Transverse colon (tissue), 4 donors: ENCODE measurements around the gene THSD8. TPM values are rescaled to one million over a fixed set of nuclear protein-coding genes. Genes with fewer than 3 reads are reported as not detected.

Experiments used
- DNase-seq: peaks from one replicate; pipeline ENCODE4 v3.0.0-alpha.2; 2019
- H3K27ac ChIP-seq, 4 donors: fragments of 200-600 bp; sonication (generic); 2 replicates each; pipeline ENCODE4 v1.5.1; 2016 to 2018; ENCODE audit warnings: inconsistent platforms in 4 of 4
- H3K27me3 ChIP-seq: fragments of 200-600 bp; sonication (generic); 2 replicates; pipeline ENCODE4 v1.5.1; 2017; ENCODE audit warnings: inconsistent platforms
- H3K36me3 ChIP-seq, 4 donors: fragments of 200-600 bp; sonication (generic); 2 replicates each; pipeline ENCODE4 v1.5.1; 2017 to 2019; ENCODE audit warnings: inconsistent platforms in 4 of 4
- H3K4me1 ChIP-seq, 4 donors: fragments of 200-600 bp; sonication (generic); 2 replicates each; pipeline ENCODE4 v1.5.1; 2017 to 2020; ENCODE audit warnings: inconsistent platforms in 4 of 4
- H3K4me3 ChIP-seq, 4 donors: fragments of 200-600 bp; sonication (generic); 1 replicate in 1 of 4; 2 replicates in 3 of 4; pipeline versions ENCODE4 v1.5.1 to v1.6.1; 2017 to 2019; ENCODE audit warnings: inconsistent platforms in 4 of 4
- H3K9me3 ChIP-seq, 2 donors: fragments of 200-600 bp; sonication (generic); 2 replicates each; pipeline ENCODE4 v1.5.1; 2017 to 2019; ENCODE audit warnings: inconsistent platforms in 2 of 2
- EP300 ChIP-seq: sonication (generic); formaldehyde crosslinking; IDR thresholded peaks from one replicate; pipeline ENCODE4 v1.6.1; 2017; ENCODE audit warnings: antibody characterized with exemption, low read depth
- POLR2A ChIP-seq: fragments of 450-650 bp; IDR thresholded peaks from one replicate; pipeline ENCODE4 v1.6.1; 2016; ENCODE audit warnings: antibody characterized with exemption, mild to moderate bottlenecking, moderate library complexity
- POLR2AphosphoS5 ChIP-seq, 3 donors: sonication (generic); formaldehyde crosslinking; IDR thresholded peaks; one replicate each; pipeline ENCODE4 v1.6.1; 2016; ENCODE audit warnings: antibody characterized with exemption in 3 of 3
- WGBS, 2 donors: methylation state at CpG; one replicate each; pipeline ENCODE4 v1.1.5; 2018; ENCODE audit warnings: low coverage in 1 of 2; 5-methylcytosine and 5-hydroxymethylcytosine counted together
- in situ Hi-C, 4 donors: fragments of 200-750 bp; cut with MboI; loops; one replicate each; pipeline versions ENCODE4 v1.15.0 to v1.15.1; 2017; ENCODE audit warnings: low sequenced_read_pairs in 3 of 4, low pct_ligation_motif_present in 1 of 4, low pct_unique_long_range_greater_than_20kb in 1 of 4
- intact Hi-C: fragments of 100-400 bp; cut with DNase I; formaldehyde crosslinking; loops from one replicate; pipeline ENCODE4 v1.15.1; 2023; ENCODE audit warnings: low total_unique reads
- total RNA-seq, 4 donors: library from RNA; depleted of rRNA; stranded (reverse); fragments of >200 nt; gene quantifications; one replicate each; pipeline ENCODE4 v1.1.0, GENCODE V29; 2016
- TF ChIP-seq, protein P1 (sequence below), 5 experiments: fragments of 200-600 bp in 3 of 5; fragments of 450-650 bp in 2 of 5; sonication (generic) in 3 of 5; IDR thresholded peaks; 1 replicate in 2 of 5; 2 replicates in 3 of 5; pipeline ENCODE4 v1.5.1; 2016 to 2017; ENCODE audit warnings: antibody characterized with exemption in 5 of 5, inconsistent platforms in 3 of 5, mild to moderate bottlenecking in 2 of 5, moderate library complexity in 1 of 5

THSD8 gene
- total RNA-seq, 4 donors from 2014 or later = 1.6 TPM; not detected in 3

GRCh38 chr19:12792853-12793289 is 9.0 kb upstream of the THSD8 start:
- 0 to 1% methylated on average over 16 to 22 of the region's 22 CpGs for WGBS, 2 donors

GRCh38 chr19:12793290-12794195 is 8.3 kb upstream of the THSD8 start:
- TF ChIP-seq, protein P1, sequence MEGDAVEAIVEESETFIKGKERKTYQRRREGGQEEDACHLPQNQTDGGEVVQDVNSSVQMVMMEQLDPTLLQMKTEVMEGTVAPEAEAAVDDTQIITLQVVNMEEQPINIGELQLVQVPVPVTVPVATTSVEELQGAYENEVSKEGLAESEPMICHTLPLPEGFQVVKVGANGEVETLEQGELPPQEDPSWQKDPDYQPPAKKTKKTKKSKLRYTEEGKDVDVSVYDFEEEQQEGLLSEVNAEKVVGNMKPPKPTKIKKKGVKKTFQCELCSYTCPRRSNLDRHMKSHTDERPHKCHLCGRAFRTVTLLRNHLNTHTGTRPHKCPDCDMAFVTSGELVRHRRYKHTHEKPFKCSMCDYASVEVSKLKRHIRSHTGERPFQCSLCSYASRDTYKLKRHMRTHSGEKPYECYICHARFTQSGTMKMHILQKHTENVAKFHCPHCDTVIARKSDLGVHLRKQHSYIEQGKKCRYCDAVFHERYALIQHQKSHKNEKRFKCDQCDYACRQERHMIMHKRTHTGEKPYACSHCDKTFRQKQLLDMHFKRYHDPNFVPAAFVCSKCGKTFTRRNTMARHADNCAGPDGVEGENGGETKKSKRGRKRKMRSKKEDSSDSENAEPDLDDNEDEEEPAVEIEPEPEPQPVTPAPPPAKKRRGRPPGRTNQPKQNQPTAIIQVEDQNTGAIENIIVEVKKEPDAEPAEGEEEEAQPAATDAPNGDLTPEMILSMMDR (IDR thresholded peaks at IDR 0.05) = peak in 1 of 5 experiments; percentile 25
- peak; percentile 88 for TF ChIP-seq POLR2A
- peak; percentile 97 for TF ChIP-seq EP300
- TF ChIP-seq POLR2AphosphoS5 (IDR thresholded peaks at IDR 0.05) = peak; percentile 95 to 97 (median 97)
- Histone ChIP-seq H3K4me1 (peaks cover 8 to 47% (median 34%) of the 10 kb centered on the region in 4 donors), H3K4me3 (peak overlapping the region; percentile 42 to 90 (median 87)), H3K27ac (peak overlapping the region; percentile 97 to 99 (median 98)), H3K27me3 (no peaks in the 10 kb centered on the region), H3K9me3 (no peaks in the 10 kb centered on the region), H3K36me3 (no peaks in the 10 kb centered on the region)
- in situ Hi-C loops = no loop called here
- WGBS, 2 donors = 0 to 1% methylated on average over 2 to 44 of the region's 81 CpGs
- DNase-seq = peak; percentile 95
- intact Hi-C loops = no loop called here

More at GRCh38 chr19:12792853-12793289, 9.0 kb upstream of the THSD8 start:
- Histone ChIP-seq H3K27me3 (no peaks in the 10 kb centered on the region), H3K4me1 (peaks cover 14 to 54% (median 41%) of the 10 kb centered on the region in 4 donors), H3K9me3 (no peaks in the 10 kb centered on the region), H3K36me3 (no peaks in the 10 kb centered on the region), H3K4me3 (peak overlapping the region; percentile 38 to 90 (median 87)), H3K27ac (peak overlapping the region; percentile 97 to 99 (median 98))
- peak; percentile 57 for DNase-seq
- in situ Hi-C loops (no loop called here), intact Hi-C loops (no loop called here)
- TF ChIP-seq POLR2AphosphoS5 (IDR thresholded peaks at IDR 0.05) (no peak), EP300 (no peak), POLR2A (no peak)
- TF ChIP-seq, protein P1 (IDR thresholded peaks at IDR 0.05) = no peak

- peaks cover 7 to 39% (median 26%) of the 10 kb centered on the region in 4 donors for H3K4me1 ChIP-seq
- no peak for DNase-seq
- peak overlapping the region; percentile 97 to 99 (median 98) for H3K27ac ChIP-seq
- no peaks in the 10 kb centered on the region for H3K27me3 ChIP-seq
- intact Hi-C loops = no loop called here
- TF ChIP-seq EP300 = no peak
- peak in 1 of 3 donors; percentile 42 for TF ChIP-seq POLR2AphosphoS5 (IDR thresholded peaks at IDR 0.05)
- peak overlapping the region; percentile 42 to 90 (median 87) for H3K4me3 ChIP-seq
- WGBS, 2 donors = 52 to 64% methylated on average over 4 to 7 of the region's 7 CpGs
- no peaks in the 10 kb centered on the region for H3K36me3 ChIP-seq
- in situ Hi-C loops = no loop called here
- no peaks in the 10 kb centered on the region for H3K9me3 ChIP-seq
These were observed 7.5 kb upstream of the THSD8 start for GRCh38 chr19:12794196-12794941.

GRCh38 chr19:12794971-12795381 is 6.9 kb upstream of the THSD8 start:
- in situ Hi-C loops = no loop called here
- intact Hi-C loops = no loop called here

More at GRCh38 chr19:12794971-12795381, 6.9 kb upstream of the THSD8 start:
- DNase-seq = no peak
- peak in 1 of 3 donors; percentile 54 for TF ChIP-seq POLR2AphosphoS5 (IDR thresholded peaks at IDR 0.05)
- TF ChIP-seq, protein P1 (IDR thresholded peaks at IDR 0.05) = no peak
- H3K4me1 ChIP-seq = peaks cover 7 to 40% (median 26%) of the 10 kb centered on the region in 4 donors
- peak overlapping the region; percentile 97 to 99 (median 98) for H3K27ac ChIP-seq
- 89 to 100% methylated on average over 2 to 9 of the region's 9 CpGs for WGBS, 2 donors
- no peak overlapping the region for H3K4me3 ChIP-seq
- no peaks in the 10 kb centered on the region for H3K36me3 ChIP-seq
- no peaks in the 10 kb centered on the region for H3K27me3 ChIP-seq
- H3K9me3 ChIP-seq = no peaks in the 10 kb centered on the region
